Measurements from ENCODE around the gene MAPK1. TPM values are rescaled to one million over a fixed set of nuclear protein-coding genes. Genes with fewer than 3 reads are reported as not detected.

Gene MAPK1
- total RNA-seq, 4 donors from 2014 or later = 29.0 to 46.8 (median 35.1) TPM

DNA sequence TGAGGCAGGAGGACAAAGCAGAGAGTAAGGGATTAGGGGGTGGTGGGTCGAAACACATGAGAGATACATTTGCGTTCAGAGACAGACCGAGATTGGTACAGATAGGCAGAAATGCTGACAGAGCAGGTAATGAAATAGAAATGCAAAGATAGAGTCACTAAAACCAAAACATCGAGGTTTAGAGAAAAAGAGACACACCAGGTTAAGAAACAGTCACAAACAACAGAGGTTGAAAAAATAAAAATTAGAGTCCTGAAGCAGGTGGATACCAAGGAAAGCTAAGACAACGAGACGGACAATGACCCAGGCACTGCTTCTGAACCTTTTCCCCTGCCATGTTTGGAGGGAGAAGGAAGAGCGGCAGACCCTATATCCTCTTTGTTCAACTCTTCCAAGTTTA, 1.2 kb upstream of the MAPK1 start:
- DNase-seq (ENCODE audit: low spot score) (no peak), ATAC-seq (ENCODE audit: low FRiP score) (no peak)
- TF ChIP-seq, protein P1, sequence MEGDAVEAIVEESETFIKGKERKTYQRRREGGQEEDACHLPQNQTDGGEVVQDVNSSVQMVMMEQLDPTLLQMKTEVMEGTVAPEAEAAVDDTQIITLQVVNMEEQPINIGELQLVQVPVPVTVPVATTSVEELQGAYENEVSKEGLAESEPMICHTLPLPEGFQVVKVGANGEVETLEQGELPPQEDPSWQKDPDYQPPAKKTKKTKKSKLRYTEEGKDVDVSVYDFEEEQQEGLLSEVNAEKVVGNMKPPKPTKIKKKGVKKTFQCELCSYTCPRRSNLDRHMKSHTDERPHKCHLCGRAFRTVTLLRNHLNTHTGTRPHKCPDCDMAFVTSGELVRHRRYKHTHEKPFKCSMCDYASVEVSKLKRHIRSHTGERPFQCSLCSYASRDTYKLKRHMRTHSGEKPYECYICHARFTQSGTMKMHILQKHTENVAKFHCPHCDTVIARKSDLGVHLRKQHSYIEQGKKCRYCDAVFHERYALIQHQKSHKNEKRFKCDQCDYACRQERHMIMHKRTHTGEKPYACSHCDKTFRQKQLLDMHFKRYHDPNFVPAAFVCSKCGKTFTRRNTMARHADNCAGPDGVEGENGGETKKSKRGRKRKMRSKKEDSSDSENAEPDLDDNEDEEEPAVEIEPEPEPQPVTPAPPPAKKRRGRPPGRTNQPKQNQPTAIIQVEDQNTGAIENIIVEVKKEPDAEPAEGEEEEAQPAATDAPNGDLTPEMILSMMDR (IDR thresholded peaks at IDR 0.05) = no peak

DNA sequence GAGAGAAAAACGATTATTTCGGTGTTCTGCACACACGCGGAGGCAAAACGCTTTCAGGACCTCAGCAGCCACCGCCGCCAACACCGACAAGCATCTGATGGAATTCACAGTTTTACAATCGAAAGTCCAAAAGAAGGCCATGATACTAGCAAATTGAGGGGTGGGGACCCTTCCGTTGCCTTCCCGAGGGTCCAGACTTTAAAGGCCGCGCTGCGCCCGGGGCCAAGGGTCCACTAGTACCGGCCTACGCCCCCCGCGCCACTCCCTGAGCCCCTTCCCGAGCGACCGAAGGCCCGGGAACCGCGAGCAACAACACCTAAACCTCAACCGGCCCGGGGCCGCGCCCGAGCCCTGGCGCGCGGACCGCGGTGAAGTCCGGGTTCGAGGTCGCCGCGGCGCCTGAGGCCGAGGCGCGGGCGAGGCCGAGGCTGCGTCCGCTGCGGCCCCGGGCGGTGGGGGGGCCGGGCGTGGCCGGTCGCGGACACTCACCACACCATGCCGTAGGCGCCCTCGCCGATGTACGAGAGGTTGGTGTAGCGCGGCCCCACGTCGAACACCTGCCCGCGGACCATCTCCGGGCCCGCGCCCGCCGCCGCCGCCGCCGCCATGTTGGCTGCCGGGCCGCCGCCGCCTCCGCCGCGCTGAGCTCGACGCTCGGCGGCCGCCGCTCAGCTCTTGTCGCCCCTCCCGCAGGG, 465 bp downstream of the MAPK1 start:
- ATAC-seq (ENCODE audit: low FRiP score) (peak; percentile 54), DNase-seq (ENCODE audit: low spot score) (no peak)
- TF ChIP-seq, protein P1 (IDR thresholded peaks at IDR 0.05) = no peak

DNA sequence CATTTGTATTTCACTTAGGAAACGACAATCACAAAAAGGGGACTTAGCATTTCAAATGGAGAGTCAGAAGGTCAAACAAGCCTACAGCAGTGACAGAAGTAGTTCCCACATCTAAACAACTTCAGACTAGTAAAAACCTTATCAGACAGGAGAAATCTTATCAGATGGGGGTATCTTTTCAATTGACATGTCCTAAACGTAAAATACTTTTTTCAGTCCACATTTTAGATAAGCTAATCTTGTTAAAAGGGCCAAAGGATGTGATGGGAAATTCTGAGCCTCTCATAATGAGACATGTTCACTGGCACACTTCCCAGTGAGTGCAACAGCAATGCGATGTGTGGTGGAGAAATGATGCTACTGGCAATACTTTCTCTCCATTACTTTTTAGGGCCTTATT, 2.4 kb downstream of the MAPK1 start:
- no peak for ATAC-seq (ENCODE audit: low FRiP score)
- DNase-seq (ENCODE audit: low spot score) = peak; percentile 42
- TF ChIP-seq, protein P1 (IDR thresholded peaks at IDR 0.05) = no peak

DNA sequence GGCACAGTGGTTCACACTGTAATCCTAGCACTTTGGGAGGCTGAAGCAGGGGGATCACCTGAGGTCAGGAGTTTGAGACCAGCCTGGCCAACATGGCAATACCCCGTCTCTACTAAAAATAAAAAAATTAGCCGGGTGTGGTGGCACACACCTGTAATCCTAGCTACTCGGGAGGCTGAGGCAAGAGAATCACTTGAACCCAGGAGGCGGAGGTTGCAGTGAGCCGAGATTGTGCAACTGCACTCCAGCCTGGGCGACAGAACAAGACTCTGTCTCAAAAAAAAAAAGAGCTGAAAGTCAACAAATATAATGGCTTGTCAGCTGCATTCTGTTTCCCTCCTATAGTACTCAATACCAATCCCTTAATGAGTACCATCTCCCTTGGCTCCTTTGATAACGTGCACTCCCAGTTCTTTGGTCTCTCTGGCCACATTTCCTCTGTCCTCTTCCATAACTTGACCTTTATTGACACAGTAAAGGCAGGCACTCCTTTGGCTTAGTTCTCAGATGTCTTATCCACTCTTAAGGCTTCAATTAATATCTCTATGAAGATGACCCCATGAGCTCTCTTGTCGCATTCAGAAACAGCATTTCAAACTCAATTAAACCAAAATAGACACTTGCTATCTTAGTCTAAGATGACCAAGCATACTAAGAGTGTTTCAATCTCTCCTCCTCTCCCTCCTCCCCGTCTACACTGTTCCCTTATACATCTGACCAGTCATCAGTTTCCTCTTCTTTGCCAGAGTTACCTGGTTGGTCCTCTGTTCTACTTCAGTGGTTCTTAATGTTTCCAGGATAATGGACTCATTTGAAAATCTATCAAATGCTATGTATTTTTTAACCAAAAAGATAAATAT, 4.8 kb downstream of the MAPK1 start:
- ATAC-seq (ENCODE audit: low FRiP score) (no peak), DNase-seq (ENCODE audit: low spot score) (no peak)
- TF ChIP-seq, protein P1 (IDR thresholded peaks at IDR 0.05) = no peak

- DNase-seq (ENCODE audit: low spot score) = no peak
- no peak for ATAC-seq (ENCODE audit: low FRiP score)
- TF ChIP-seq, protein P1 (IDR thresholded peaks at IDR 0.05) = no peak
Observed at GRCh38 chr22:21861851-21862250, 5.6 kb downstream of the MAPK1 start.

DNA sequence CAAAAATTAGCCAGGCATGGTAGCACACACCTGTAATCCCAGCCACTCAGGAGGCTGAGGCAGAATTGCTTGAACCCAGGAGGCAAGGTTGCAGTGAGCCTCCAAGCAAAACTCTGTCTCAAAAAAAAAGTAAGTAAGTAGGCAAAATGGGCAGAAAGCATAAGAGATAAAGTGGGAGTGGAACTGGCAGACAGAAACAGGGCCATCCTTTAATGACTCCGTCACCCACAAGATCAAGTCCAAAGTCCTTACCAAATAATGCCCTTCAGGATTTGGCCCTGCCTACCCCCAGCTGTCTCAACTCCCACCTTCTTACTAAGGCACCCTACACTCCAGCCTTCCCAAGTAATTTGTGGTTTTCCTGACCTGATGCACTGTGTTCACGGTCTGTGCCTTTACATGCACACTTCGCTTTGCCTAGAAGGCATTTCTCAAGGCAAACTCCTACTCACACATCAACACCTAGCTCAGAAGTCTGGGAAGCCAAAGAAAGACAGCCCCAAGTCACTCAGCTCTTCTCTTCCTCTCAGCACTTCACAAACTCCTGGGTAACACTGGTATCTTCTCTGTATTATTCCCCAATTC, 6.1 kb downstream of the MAPK1 start:
- no peak for DNase-seq (ENCODE audit: low spot score)

More for the DNA sequence above, 6.1 kb downstream of the MAPK1 start:
- no peak for ATAC-seq (ENCODE audit: low FRiP score)
- TF ChIP-seq, protein P1 (IDR thresholded peaks at IDR 0.05) = no peak

Data from omental fat pad (tissue), 4 donors.